ENCODE data around the gene TNRC18.
A peak's percentile ranks its signal among the peaks of the same experiment; 100 is the strongest.
"Not testable (repeated sequence)": the region's sequence is repeated elsewhere in the genome, so short reads cannot be mapped to it uniquely, and the experiment has no call there.

Gene TNRC18

DNA sequence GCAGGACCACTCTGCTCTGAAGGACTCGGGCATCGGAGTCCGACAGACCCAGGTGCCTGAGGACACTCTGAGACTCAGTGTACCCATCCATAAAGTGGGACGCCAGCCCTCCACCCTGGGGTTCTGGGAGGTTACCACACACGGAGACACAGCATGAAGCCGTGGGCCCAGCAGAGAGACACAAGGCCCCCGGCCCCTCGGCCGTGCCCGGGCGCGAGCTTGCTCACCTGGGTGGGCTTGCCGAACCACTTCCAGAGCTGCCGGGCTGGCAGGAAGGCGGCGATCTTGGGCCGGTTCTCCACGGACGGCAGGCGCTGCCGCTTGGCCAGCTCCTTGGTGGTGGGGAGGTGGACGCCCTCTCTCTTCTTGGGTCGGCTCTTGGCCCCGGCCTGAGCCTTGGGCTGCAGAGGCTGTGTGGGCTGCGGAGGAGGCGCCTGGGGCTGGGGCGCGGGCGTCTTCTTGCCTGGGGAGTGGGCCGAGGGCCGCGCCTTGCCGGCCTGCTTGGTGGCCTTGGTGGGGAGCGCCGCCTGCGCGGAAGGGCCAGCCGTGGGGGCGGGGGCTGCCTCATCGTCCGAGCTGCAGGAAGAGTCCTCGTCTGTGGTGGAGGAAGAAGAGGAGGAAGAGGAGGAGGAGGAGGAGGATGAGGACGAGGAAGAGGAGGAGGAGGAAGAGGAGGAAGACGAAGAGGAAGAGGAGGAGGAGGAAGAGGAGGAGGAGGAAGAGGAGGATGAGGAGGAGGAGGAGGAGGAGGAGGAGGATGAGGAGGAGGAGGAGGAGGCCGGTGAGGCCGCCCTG is 111.2 kb downstream of the TNRC18 start:
- not testable (repeated sequence) for DNase-seq

DNA sequence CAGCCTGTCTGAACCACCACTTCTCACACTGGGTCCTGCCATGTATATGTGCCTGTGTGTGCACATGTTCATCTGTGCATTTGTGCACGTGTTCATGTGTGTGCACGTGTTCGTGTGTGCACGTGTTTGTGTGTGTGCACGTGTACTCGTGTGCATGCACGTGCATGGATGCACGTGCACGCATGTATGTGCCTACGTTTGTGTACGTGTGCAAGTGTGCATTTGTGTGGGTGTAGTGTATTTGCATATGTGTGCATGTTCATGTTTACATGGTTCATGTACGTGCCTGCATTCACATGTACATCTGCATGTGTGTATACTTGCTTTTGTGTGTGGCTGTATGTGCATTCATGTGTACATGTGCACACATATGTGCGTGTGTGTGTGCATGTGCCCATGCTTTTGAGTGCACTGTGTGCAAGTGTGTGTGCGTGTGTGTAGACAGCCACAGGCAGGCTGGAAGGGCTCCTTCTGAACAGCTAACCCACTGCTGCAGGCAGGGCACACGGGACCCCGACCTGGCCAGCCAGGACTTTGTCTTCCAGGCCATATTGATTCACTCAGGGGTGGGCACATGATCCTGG is 112.7 kb downstream of the TNRC18 start:
- no peak for DNase-seq

DNA sequence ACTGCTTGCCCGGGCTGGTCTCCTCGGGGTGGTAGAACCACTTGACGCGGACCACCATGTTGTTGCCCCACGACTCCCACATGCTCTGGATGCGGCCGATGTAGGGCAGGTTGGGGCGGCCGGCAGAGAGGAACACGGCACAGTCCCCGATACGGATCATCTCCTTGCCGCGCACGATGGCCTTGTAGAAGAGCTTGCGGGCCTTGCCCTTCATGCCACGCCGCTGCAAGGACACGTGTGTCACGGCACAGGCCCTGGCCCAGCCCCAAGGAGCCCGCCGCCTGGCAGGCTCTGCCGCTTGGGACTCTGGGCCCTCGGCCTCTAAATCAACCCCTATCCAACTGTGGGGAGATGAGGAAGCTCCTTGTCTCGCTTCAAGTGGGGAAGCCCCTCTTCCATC is 114.5 kb downstream of the TNRC18 start:
- no peak for DNase-seq

DNA sequence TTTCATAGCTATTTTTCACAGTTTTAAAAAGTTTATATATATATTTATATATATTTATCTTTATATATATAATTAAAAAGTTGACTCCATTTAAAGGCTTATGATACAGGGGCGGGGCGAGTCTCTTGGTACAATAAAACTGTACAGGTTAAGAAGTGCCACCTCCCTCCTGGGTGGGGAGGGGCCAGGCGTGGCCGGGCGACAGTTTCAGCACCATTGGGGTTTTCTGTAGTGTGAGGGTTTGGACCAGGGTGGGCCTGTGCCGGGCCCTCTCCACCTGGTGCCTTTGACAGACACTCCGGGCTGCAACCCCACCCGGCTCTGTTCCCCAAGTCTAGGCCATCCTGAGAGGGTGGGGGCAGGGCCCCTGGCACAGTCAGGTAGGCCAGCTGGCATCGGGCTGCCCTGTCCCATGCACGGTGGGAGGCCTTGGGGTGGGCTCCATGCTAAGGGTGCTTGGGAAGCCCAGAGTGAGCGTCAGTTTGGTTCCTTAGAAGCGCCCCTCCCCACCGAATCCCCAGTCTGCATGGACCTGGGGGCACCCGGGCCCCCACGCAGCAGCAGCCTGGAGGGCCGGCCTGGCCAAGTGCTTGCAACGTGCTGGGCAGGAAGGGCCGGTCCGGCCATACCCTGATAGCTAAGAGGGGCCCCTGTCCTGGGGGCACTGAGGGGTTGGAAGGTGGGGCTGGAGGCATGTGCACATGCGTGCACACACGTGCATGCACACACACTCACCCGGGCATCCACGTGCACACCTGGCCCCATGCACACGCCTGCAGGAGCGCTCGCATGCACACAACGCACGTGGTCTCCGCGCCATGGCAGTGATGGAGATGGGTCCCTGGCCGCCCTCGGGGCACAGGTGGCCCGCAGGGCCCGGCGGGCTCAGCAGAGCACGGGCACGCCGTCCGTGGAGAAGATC is 116.2 kb downstream of the TNRC18 start:
- DNase-seq, result not testable (repeated sequence)

DNA sequence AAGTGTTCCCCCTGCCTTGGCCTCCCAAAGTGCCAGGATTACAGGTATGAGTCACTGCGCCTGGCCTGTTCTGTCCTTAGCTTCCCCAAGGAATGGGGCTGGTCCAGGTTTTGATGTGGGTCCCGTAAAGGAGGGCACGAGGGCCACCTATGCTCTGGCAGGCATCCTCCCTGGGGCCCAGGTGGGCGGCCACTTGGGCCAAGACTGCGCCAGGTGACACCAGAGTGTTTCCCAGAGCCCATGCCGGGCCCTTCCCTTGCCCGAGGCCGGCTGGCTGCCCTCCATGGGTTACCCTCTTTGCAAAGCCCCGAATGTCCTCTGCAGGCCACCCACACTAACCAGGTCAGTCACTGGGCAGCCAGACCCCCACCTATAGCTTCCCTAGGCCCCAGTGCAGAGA is 118.6 kb downstream of the TNRC18 start:
- DNase-seq, result not testable (repeated sequence)

DNA sequence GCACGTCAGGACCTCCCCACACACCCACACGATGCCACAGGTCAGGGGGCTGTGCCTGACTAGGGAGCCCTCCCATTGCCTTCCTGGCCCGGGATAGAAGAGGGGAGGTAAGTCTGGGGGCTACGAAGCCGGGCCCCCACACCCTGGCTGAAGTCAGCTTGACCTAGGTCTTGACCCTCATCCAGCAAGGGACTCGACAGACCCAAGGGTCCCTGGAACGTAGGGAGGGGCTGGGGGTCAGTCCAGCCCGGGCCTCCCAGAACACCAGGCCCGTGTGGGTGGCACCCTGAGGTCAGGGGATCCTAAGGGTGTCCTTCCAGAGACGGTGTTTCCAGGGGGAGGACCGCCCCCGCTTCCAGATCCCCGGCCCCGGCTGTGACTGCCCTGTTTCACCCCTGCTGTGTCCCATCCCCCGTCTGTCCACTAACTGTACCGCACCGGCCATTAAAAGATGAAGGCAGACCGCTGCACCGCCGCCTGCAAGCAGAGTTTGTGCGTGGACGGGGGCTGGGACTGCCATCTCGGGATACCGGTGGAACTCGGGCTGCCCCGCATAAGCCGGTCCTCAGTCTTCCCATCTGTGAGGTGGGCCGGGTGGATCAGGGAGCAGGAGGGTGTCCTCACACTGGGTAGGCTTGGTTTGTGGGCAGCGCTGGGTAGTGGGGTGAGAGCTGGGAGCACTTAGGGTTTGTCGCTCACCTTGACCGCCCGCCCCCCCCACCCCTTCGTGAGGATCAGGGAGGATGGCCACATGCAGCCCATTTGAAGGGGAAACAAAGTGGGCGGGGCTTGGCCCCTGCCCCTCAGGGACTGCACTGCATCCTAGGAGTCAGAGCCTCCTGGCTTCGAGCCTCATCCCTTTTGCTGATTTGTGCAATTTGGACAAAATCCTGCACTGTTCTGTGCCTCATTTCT is 119.8 kb downstream of the TNRC18 start:
- no peak for DNase-seq

DNA sequence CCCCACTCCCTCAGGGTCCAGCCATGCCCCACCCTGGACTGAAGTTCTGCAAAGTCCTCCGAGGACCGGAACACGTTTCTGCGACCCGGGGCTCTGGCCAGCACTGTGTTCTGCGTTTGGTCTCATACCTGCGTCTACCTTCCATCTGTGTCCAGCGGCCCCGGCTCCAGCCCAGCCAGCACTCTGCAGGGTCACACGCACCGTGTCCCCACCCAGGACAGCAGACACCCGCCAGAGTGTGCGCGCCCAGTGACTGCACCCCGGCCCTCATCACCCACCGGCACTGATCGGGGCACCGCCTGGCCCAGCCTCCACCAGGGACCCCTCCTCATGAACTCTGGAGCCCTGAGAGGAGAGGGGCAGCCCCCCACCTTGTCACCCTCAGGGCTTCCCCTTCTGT is 120.6 kb downstream of the TNRC18 start:
- DNase-seq, result no peak

DNA sequence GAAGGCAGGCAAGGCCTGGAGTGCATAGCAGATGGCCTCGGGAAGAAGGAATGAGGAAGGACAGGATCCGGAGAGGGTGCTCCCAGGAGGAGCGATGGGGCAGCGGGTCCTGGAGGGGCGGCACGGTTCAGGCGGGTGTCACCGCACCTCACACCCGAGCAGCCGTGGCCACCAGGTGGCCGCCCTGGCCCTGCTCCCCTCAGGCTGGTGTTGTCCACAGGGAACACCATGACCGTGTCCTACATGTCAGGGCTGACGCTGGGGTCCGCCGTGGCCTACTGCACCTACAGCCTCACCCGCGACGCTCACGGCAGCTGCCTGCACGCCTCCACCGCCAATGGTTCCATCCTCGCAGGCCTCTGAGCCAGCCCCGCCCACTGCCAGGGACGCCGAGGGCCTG is 121.1 kb downstream of the TNRC18 start:
- DNase-seq, result no peak

DNA sequence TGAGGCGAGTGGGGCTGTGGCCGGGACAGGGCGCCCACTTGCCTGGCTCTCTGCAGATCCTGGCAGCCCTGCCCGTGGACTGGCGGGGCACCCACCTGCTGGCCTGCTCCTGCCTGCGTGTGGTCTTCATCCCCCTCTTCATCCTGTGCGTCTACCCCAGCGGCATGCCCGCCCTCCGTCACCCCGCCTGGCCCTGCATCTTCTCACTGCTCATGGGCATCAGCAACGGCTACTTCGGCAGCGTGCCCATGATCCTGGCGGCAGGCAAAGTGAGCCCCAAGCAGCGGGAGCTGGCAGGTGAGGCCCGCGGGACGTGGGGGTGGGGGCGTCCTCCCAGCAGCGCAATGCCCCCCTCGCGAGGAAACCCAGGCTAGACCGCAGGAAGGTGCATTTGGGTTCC is 123.3 kb downstream of the TNRC18 start:
- DNase-seq, result no peak

DNA sequence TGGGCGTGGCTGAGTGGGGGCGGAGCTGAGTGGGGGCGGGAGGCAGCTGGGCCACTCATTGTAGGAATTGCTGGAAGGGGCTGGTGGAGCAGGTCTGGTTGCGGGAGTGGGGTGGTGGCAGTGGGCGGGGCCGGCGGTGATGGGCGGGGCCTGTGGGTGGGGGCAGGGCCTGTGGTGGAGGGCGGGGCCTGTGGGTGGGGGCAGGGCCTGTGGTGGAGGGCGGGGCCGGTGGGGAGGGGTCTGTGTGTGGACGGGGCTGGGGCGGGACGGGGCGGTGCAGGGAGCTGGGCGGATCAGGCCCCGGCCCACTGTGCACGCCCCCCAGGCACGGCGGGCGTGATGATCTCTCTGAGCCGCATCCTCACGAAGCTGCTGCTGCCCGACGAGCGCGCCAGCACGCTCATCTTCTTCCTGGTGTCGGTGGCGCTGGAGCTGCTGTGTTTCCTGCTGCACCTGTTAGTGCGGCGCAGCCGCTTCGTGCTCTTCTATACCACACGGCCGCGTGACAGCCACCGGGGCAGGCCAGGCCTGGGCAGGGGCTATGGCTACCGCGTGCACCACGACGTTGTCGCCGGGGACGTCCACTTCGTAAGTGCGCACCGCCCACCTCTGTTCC is 126.9 kb downstream of the TNRC18 start:
- peak; percentile 73 to 80 for DNase-seq

DNA sequence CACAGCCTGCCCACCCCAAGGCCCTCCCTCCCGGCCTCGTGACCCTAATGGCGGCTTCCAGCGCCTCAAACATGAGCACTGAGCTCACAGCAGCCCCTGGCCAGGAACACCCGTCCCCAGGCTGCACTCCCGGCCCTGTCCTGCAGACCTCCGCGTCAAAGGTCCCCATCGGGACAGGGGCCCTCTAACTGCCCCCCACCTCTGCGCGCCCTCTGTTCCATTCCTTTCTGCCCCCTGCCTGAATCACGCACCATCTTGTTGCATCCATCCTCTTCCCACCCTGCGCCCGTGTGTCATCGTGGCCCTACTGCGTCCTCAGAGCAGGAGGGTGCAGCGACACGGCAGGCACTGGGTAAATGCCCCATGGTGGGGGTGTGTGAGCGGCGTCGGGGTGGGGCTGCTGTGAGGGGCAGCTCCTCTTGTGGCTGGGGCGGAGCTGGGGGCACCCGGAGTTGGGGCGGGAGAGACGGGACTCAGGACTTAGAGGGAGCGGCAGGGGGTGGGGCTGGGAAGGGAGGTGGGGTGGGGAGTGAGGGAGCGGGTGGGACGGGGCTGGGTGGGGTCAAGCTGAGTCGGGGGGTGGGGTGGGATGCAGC is 127.5 kb downstream of the TNRC18 start:
- peak in 1 of 2 donors; percentile 28 for DNase-seq

DNA sequence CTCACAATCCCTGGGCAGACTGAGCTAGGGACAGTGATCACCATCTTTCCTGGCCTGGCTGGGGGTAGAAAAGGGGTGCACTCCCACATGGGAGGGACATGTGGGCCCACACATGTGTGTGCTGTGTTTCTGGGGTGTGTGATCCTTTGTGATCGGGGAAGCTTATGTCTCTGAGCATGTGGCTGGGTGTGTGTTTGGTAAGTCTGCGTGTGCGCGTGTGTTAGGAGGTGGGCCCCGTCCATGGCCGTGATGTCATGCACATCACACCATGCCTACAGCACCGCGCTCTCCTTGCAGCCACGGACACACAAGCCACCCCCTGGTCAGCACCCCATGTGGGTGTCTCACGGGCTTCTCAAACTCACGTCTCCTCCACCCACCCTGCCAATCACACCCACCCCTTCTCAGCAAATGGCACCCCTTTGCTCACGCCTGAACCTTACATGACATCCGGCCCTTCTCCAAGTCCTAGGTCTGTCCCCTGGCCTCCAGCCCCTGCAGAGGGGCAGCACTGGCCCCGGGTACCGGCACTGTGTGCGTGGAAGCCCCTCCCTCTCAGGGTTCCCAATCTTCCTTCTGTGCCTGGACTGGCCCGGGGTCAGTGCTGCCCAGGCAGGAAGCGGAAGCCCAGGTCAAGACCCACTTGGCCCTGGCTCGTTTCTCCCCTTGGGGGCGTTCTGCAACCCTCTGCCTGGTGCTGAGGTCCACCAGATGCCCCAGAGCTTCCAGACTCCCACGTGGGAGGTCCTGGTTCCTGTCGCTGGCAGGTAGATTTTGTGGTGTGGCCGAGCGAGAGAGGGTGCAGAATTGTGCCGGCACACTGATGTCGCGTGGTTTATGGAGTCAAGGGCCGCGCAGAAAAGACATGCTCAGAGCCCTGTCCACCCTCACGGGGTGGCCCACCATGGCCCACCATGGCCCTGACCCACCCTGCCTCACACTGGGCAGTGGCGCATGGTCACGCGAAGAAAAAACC is 128.3 kb downstream of the TNRC18 start:
- DNase-seq, result no peak

DNA sequence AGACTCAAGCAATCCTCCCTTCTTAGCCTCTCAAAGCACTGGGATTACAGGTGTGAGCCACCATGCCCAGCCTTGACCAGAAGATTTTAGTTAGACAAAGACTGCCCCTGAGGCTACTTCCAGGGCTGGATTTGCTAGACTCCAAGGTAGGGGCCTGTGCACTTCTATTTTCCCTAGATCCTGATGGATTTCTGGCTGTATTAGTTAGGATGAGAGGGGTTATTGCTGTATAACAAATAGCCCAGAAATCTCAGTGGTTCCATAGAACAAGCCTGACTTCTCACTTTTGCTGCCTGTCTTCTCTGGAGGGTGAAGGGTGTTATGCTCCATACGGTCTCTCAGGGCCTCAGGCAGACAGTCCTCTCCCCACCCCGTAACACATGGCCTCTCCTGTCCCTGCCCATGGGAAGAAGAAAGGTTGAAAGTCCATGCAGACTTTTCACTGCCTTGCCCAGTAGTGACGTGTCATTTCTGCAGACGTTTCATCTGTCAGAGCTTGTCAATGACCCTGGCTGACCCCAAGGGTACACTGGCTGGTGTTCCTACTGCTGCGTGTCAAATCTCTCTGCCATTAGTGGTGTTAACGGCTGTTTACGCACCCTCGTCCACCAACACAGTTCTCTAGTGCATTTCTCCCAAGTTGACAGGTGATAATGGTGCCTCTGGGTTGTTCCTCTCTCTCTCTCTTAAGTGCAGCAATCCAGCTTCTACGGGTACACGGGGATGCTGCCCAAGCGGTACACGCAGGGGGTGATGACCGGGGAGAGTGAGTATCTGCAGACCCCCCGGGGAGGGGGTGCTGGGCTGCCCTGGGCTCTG is 129.3 kb downstream of the TNRC18 start:
- no peak for DNase-seq

DNA sequence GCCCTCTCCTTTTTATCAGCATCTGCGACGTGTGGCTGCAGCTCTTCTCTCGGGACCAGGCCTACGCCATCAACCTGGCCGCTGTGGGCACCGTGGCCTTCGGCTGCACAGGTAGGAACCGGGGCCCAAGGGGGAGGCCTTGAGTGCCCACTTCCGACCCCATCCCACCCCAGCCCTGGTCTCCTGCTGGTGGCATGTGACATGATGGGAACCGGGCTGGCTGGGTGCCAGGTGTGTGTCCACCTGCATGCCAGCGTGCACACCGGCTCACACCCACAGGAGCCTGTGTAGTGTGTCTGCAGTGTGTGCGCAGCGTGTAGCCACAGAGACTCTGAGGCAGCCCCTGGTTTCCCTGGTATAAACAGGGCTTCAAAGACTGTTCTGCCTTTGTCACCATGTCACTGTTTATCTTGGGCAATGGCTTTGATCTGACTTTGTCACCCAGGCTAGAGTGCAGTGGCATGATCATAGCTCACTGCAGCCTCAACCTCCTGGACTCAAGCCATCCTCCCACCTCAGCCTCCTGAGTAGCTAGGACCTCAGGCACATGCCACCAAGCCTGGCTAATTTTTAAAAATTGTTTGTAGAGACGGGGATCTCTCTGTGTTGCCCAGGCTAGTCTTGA is 131.8 kb downstream of the TNRC18 start:
- not testable (repeated sequence) for DNase-seq

DNA sequence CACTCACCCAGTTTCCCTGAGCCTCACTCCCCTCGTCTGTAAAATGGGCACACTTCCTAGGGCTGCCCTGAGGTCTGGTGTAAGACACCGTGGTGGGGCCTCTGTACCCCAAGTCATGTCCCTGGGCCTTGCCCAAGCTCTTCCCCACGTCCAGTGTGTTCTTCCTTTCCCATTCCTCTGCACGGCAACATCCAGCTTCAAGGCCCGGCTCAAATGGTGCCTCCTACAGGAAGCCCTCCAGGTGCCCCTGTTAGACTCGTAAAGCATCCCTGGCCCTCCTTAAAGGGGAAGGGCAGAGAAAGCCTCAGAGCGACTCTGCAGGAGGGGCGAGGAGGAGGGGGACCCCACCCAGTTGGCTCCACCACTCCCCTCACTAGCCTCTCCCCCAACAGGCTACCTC is 132.3 kb downstream of the TNRC18 start:
- no peak for DNase-seq

DNA sequence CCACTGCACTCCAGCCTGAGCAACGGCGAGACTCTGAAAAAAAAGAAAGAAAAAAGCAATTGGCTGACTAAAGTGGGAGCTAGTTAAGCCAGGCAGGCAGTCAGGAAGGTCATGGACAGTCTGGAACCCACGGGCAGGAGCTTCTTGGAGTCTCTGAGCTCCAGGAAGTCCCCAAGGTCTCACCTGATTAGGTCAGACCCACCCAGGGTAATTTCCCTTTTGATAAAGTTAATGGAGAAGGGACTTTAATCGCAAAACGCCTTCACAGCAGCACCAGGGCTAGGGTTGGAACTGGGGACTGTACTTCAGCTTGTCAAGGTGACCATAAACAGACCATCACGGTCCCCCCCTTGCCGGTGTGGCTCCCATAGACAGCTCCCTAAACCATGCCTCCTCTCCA is 134.3 kb downstream of the TNRC18 start:
- DNase-seq, result no peak

DNA sequence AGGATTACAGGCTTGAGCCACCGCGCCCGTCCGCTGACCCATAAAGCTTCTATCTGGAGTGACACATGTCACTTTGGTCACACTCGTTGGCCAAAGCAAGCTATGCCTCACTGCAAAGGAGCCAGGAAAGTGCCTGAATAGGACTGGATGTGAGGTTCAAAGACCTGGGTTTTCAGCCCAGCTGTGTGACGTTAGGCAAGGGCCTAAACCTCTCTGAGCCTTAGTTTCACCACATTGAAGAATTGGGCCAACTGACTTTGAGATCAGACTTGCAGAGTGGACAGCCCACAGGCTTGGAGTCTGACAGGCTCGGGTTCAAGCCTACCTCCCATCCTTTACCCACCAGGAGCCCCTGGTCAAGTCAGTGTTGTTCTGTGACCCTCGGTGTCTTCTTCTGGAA is 135.1 kb downstream of the TNRC18 start:
- not testable (repeated sequence) for DNase-seq

DNA sequence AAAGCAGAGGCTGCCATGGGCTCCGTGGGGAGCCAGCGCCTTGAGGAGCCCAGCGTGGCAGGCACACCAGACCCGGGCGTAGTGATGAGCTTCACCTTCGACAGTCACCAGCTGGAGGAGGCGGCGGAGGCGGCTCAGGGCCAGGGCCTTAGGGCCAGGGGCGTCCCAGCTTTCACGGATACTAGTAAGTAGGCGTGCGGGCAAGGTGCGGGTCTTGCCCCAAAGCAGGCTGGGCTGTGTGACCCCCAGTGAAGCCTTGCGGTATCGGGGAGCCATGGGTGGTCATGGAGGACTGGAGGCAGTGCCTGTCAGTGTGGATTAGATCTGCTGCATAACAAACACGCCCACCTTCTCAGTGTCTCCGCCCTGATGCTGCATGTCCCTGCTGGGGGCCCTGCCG is 135.8 kb downstream of the TNRC18 start:
- no peak for DNase-seq

DNA sequence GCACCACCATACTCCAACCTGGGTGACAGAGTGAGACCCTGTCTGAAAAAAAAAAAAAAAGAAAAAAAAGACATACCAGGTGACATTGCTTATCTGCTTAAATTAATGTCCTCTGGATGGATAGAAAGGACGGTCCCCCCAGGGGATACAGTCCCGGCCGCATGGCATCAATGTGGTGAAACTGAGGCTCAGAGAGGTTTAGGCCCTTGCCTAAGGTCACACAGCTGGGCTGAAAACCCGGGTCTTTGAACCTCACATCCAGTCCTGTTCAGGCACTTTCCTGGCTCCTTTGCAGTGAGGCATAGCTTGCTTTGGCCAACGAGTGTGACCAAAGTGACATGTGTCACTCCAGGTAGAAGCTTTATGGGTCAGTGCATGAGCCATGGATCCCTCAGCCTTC is 136.3 kb downstream of the TNRC18 start:
- DNase-seq, result not testable (repeated sequence)
